Cardiac muscle cell (in vitro differentiated cells and primary cell): ENCODE measurements around the gene SGF29. TPM values are rescaled to one million over a fixed set of nuclear protein-coding genes. Genes with fewer than 3 reads are reported as not detected.
A peak's percentile ranks its signal among the peaks of the same experiment; 100 is the strongest.

ENCODE experiments used
- DNase-seq, 2 donors: peaks; one replicate each; pipeline versions ENCODE4 v3.0.0 to v3.0.0-alpha.2; 2010 to 2017; ENCODE audit warnings: low read depth in 1 of 2, low spot score in 1 of 2
- H3K27ac ChIP-seq: fragments of 200-600 bp; sonication (generic); 2 replicates; pipeline ENCODE4 v1.5.1; 2016
- H3K27me3 ChIP-seq: fragments of 200-600 bp; sonication (generic); 2 replicates; pipeline ENCODE4 v1.6.0; 2016; ENCODE audit warnings: control low read depth
- H3K36me3 ChIP-seq: fragments of 200-600 bp; sonication (generic); 2 replicates; pipeline ENCODE4 v1.5.1; 2016; ENCODE audit warnings: control low read depth
- H3K4me1 ChIP-seq: fragments of 200-600 bp; sonication (generic); 2 replicates; pipeline ENCODE4 v1.8.1; 2017; ENCODE audit warnings: low read depth, mild to moderate bottlenecking, mixed run types
- H3K4me3 ChIP-seq: fragments of 200-600 bp; sonication (generic); 2 replicates; pipeline ENCODE4 v1.5.1; 2016; ENCODE audit warnings: mild to moderate bottlenecking
- H3K9me3 ChIP-seq: fragments of 200-600 bp; sonication (generic); 2 replicates; pipeline ENCODE4 v1.5.1; 2017; ENCODE audit warnings: low read depth, mild to moderate bottlenecking, control low read depth
- polyA plus RNA-seq: library from polyadenylated mRNA; unstranded; fragments of >200 nt; fragmentation: Nextera tagmentation; extraction: Ambion mirVana; gene quantifications from 2 replicates; pipeline ENCODE4 v1.2.1, GENCODE V29; 2016
- total RNA-seq: library from RNA; depleted of rRNA; stranded (reverse); fragments of >200 nt; gene quantifications from 2 replicates; pipeline ENCODE4 v1.2.3, GENCODE V29; 2016
- TF ChIP-seq, protein P1 (sequence below): IDR thresholded peaks from 2 replicates; pipeline ENCODE4 v1.5.1; 2012; ENCODE audit warnings: low read depth, mild to moderate bottlenecking, low read length

Gene SGF29
- total and polyA plus RNA-seq, 2 experiments from 2014 or later = 21.7 to 28.8 TPM

DNA sequence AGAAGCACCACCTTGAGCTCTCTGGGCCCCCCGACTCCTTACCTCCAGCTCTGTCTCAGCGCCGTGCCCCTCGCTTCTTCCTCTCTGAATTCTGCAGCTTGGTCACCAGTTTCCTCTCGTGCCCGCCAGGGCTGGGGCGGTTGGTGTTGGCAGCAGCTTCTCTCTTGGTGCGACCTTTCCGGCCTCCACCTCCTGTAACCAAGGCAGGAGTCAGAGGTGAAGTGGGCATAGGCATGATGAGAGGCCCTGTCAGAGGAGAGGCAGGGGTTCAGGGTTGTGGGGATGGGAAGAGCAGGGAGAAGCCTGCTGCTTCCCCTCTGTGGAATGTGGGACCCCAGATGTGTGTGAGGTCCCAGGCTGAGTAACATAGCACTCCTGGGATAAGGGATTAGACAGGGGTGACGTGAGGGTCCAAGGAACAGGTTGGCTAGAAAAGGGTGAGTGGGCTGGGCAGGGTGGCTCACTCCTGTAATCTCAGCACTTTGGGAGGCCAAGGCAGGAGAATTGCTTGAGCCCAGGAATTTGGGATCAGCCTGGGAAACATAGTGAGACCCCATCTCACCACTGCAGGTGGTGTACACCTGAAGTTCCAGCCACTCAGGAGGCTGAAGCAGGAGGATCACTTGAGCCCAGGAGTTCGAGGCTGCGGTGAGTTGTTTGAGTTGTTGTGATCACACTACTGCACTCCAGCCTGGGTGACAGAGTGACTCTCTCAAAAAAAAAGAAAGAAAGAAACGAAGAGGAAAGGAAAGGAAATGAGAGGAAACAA lies 15.6 kb upstream of the SGF29 start:
- Histone ChIP-seq H3K4me1 (no peaks in the 10 kb centered on the region), H3K9me3 (no peaks in the 10 kb centered on the region), H3K4me3 (no peak overlapping the region), H3K27me3 (no peaks in the 10 kb centered on the region), H3K36me3 (no peaks in the 10 kb centered on the region), H3K27ac (no peak overlapping the region)
- DNase-seq = no peak
- TF ChIP-seq, protein P1, sequence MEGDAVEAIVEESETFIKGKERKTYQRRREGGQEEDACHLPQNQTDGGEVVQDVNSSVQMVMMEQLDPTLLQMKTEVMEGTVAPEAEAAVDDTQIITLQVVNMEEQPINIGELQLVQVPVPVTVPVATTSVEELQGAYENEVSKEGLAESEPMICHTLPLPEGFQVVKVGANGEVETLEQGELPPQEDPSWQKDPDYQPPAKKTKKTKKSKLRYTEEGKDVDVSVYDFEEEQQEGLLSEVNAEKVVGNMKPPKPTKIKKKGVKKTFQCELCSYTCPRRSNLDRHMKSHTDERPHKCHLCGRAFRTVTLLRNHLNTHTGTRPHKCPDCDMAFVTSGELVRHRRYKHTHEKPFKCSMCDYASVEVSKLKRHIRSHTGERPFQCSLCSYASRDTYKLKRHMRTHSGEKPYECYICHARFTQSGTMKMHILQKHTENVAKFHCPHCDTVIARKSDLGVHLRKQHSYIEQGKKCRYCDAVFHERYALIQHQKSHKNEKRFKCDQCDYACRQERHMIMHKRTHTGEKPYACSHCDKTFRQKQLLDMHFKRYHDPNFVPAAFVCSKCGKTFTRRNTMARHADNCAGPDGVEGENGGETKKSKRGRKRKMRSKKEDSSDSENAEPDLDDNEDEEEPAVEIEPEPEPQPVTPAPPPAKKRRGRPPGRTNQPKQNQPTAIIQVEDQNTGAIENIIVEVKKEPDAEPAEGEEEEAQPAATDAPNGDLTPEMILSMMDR = no peak

DNA sequence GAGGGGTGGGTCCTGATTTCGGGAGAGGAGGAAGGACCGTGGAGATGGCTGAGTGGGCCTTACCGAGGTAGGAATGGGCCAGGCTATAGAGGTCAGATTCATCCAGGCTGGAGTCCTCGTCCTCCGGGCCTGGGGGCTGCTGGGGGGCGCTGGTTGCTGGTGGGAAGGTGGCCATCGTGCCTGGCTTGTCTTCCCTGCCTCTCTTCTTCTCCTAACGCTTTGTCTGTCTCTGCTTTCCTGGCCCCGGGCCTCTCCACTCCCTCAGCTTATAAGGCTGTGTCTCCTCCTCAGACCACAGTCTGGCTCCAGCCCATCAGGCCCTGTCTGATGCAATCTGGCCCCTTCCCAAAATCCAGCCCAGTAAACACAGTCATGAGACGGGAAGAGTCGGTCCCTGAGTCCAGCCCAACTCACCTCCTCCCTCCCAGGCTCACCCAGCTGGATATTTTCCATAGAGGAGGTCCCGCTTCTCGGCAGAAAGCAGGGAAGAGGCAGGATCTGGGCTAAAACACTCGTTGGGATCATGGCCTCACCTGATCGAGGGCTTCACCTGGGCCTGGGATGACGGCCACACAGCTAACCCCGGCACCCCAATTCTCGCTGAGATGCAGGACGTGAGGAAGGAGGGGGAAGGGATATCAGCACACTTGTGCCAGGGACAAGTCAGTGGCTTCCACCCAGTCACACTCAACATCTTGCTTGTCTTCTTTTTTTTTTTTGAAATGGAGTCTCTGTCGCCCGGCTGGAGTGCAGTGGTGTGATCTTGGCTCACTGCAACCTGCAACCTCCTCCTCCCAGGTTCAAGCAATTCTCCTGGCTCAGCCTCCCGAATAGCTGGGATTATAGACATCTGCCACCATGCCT lies 14.8 kb upstream of the SGF29 start, which contains the start of gene NUPR1:
NUPR1 (minus strand) TSS at position 242 of the 864 bp plus-strand sequence; CDS start at position 175, 67 bp downstream.
- Histone ChIP-seq H3K27me3 (no peaks in the 10 kb centered on the region), H3K4me3 (no peak within 1 kb of the TSS), H3K36me3 (no peaks in the 10 kb centered on the region), H3K4me1 (no peaks in the 10 kb centered on the region), H3K9me3 (no peaks in the 10 kb centered on the region), H3K27ac (no peak within 1 kb of the TSS)
- TF ChIP-seq, protein P1 = no peak
- DNase-seq = peak in 1 of 2 donors; percentile 99

DNA sequence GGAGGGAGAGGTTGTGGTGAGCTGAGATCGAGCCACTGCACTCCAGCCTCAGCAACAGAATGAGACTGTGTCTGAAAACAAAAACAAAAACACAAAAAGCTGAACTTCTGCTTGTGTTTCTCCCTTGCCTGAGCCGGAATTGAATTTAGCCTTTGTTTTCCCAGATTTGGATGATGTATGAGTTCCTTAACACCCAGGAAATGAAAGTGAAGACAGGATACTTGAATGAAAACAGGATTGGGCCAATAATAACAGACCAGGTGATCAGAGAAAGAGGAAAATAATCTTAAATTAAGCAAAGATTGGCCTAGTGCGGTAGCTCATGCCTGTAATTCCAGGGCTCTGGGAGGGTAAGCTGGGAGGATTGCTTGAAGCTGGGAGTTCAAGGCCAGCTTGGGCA lies 13.4 kb upstream of the SGF29 start:
- H3K27me3 ChIP-seq = no peaks in the 10 kb centered on the region
- H3K36me3 ChIP-seq = no peaks in the 10 kb centered on the region
- H3K4me1 ChIP-seq = no peaks in the 10 kb centered on the region
- no peak for DNase-seq
- TF ChIP-seq, protein P1 = no peak
- no peak overlapping the region for H3K27ac ChIP-seq
- no peaks in the 10 kb centered on the region for H3K9me3 ChIP-seq
- no peak overlapping the region for H3K4me3 ChIP-seq

DNA sequence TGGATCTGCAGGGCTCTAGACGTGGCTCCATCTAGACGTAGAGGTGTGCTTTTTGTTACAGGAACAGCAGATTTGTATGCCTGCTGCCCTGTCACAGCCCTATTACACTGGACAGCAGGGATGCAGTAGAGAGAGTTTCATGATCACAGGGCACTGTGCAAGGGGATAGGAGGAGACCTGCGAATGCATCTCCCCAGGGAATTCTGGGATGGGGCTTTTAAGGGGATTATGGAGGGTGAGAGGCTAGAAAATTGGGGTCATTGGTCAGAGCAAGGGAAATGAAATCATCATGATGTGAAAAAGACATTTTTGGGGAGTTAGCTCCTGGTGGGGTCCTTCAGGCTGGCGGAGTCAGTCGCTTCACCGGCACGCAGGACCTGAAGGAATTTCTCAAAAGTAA lies 11.1 kb upstream of the SGF29 start:
- Histone ChIP-seq H3K36me3 (no peaks in the 10 kb centered on the region), H3K9me3 (no peaks in the 10 kb centered on the region), H3K27ac (no peak overlapping the region), H3K4me3 (no peak overlapping the region), H3K27me3 (no peaks in the 10 kb centered on the region), H3K4me1 (no peaks in the 10 kb centered on the region)
- DNase-seq = no peak
- TF ChIP-seq, protein P1 = no peak

DNA sequence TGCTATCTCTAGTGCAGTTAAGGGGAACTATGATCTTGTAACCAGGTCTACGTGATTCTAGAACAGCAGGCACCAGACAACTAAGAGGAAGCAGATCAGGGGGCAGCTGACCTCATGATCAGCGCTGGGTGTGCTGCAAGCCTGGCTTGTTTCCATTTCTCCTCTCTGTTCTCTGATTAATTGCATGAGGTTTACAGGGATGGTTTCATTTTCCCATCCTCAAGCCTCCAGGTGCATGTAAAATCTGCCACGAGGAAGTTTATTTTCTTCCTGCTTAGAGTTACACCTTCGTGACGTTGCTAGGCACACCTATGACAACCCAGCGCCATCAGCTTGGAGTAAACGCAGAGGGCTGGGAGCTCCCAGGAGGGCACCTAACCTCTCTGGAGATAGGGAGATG lies 10.6 kb upstream of the SGF29 start:
- H3K9me3 ChIP-seq = no peaks in the 10 kb centered on the region
- TF ChIP-seq, protein P1 = no peak
- no peak overlapping the region for H3K4me3 ChIP-seq
- H3K27me3 ChIP-seq = no peaks in the 10 kb centered on the region
- no peak overlapping the region for H3K27ac ChIP-seq
- no peaks in the 10 kb centered on the region for H3K4me1 ChIP-seq
- H3K36me3 ChIP-seq = no peaks in the 10 kb centered on the region
- no peak for DNase-seq
